ENCODE results near the gene TPSG1. TPM values are rescaled to one million over a fixed set of nuclear protein-coding genes. Genes with fewer than 3 reads are reported as not detected.

Gene TPSG1
- total RNA-seq, 1 donor from 2014 or later, result not detected

DNA sequence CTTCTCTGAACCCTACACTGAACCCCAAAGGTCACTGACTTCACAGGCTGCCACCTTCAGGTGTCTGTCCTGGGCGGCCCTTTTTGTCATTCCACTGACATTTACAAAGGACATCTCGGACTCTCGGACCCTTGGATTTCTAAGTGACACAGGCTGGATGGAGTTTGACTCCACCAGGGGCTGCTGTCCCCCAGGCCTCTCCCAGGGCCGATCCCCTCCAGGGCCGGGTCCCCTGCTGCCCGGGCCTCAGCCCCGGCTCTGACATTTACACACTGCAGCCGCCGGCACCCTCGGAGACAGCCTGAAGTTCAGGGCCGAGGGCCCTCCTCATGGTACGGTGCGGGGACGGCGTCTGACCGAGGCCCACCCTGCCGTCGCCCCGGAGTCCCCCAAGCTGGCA lies 48.0 kb downstream of the TPSG1 start:
- no peak for DNase-seq

DNA sequence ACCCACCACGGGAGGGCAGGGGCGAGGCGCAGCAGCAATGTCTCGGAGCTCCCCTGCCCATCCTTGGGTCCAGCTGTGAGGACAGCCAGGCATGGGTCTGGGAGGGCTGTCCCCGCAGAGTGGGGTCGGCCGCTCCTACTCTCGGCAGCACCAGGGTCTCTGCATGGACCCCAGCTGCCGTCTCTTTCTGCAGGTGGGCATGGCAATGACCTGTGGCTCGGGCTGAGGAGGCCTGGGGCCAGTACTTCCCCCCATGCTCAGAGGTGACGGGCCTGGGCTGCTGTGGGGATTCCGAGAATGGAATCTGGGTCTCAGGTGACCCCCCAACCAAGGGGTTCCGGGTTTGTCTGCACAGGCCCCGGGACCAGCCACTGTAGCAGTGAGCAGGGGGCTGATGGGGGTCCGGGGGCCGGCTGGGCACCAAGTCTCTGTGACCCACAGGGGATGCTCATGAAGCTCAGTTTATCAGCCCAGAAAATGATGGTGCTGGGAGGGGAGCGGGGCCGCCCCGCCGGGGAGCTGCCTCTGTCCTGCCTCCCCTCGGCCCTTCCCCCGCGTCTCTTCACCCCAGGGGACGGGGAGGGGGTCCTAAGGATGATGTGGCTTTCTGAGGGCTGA lies 48.7 kb downstream of the TPSG1 start:
- DNase-seq, result no peak

DNA sequence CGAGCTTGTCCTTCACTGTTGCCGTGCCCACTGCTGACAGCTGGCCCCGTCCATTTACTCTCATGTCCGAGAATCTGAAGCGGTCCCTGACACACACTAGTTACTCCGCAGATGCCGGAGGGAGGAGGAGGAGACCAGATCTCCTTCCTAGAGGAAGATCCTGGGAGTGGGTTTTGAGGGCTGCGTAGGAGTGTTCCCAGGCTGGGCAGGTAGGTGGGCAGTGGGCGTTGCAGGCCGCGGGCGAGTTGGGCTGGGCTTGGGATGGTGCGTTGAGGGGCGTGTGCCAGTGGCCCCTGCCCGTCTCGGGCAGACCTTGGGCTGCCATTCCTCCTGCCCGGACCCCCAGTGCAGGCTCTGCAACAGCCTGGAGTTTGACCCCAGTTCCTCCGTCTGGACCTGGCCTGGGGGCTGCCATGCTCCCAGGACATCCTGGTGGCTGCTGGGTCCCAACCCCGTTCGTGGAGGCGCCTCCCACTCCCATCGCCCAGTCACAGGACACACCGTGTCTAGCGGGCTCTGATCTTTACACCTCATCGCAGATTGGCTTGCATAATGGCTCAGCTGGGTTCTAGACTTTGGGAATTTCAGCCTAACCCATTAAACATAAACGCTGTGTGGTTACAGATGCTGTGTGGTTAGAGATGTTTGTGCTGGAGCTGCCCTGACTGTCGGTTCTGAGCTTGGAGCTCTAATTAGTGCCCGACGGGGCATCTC lies 49.3 kb downstream of the TPSG1 start:
- DNase-seq, result no peak

DNA sequence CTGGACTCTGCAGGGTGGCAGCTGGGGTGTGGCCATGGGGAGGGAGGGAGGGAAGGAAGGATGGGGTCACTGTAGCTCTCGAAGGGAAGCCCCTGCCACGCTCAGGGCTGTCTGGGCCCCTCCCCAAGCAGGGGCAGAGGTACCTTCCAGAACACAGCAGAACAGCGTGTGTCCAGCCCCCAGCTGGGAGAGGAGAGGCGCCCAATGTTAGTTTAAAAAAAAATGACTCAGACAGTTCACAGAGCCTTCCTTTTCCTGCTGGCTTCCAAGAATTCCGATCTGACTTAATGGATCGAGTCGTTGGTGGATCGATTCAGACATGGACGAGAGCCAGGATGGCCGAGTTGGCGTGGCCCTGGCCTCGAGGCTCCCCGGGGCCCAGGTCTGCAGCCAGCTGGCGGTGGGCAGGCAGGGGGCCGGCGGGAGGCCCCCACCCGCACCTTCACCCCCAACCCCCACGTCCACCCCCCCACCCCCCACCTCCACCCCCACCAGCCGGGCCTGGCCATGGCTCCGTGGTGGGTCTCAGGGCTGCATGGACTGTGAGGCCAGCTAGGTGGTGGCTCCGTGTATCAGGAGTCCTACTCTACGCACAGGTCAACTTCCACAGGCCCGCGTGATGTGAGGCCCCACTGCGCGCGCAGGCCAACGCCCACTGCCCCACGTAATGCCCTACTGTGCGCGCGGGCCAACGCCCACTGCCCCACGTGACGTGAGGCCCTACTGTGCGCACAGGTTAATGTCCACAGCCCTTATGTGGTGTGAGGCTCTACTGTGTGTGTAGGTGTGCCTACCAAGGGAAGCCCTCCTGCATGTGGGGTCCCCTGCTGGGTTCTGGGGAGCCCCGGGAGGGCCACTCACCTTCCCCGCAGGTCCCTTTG lies 50.4 kb downstream of the TPSG1 start:
- no peak for DNase-seq

DNA sequence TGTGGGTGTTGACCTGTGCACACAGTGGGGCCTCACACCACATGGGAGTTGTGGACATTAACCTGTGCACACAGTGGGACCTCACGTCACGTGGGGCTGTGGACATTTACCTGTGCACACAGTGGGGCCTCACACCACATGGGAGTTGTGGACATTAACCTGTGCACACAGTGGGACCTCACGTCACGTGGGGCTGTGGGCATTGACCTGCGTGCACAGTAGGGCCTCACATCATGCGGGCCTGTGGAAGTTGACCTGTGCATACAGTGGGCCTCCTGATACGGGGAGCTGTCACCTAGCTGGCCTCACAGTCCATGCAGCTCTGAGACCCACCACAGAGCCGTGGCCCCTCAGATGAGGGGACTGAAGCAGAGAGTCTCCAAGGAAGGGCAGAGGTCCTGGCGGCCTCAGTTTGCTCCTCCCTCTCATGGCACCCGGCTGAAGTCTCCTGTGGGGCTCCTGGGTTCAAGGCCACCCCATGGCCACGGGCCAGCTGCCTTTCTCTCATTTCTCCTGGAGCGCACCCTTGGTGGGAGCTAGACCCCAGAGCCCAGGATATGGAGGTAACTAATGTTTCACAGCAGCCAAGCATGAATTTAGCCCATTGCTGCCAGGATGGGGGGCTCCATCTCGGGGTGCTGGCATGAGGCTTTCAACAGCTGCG lies 51.1 kb downstream of the TPSG1 start:
- DNase-seq, result no peak

DNA sequence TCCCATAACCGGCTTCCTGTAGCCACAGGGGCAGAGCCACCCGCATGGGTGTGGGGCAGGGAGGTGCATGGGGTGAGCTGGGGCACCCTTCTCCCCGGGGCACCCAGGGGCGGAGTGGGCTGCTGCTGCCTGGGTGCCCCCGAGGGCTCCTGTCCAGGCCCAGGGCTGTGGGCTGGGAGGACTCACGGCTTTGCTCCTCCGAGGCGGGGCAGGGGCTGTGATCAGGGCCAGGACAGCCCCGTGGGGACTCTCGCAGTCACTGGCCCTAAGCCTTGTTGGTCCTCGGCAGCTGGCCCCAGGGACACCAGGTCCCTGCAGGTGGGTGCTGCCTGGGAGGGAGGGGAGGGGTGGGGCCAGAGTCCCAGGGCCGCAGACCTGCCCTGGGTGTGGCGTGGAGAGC lies 52.4 kb downstream of the TPSG1 start:
- DNase-seq, result no peak

DNA sequence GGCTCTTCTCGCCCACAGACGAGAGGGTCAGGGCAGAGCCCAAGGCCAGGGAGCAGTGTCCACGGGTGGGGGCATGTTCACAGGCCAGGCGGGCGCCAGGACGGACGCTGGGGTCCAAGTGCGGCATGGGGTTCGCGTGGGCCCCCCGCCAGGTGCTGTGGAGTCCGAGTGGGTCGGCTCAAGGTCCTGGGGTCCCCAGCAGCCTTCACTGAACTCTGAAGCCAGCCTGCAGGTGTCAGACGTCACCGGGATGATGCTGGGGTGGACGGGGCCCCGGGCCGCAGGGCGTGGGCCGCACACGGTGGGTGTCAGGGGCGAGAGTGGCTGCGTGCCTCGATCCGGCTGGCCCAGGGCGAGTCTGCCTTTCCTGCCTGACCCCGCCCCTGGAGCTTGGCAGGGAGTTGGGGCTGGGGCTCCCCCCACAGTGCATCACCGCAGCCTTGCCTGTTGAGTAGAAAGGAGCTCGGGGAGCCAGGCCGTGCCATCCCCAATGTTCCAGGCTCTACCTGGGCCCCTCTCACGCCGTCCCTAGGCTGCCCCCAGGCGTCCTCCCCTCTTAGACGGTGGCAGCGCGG lies 53.1 kb downstream of the TPSG1 start:
- no peak for DNase-seq

Other genes with a start within 250 kb of the TPSG1 start
- gene SOX8, start 243.5 kb downstream of the TPSG1 start, total RNA-seq, result 55.6 TPM
- gene SSTR5, start 152.5 kb downstream of the TPSG1 start, total RNA-seq, result 0.72 TPM
- gene C1QTNF8, start 129.0 kb downstream of the TPSG1 start, total RNA-seq, result not detected
- gene CACNA1H, start 72.2 kb downstream of the TPSG1 start, total RNA-seq, result 40.3 TPM
- 5.8 TPM for gene TPSB2, start 4.9 kb upstream of the TPSG1 start, total RNA-seq
- gene TPSAB1, start 15.4 kb upstream of the TPSG1 start, total RNA-seq, result 4.5 TPM
- gene TPSD1, start 30.8 kb upstream of the TPSG1 start, total RNA-seq, result 0.51 TPM
- gene UBE2I, start 84.4 kb upstream of the TPSG1 start, total RNA-seq, result 50.9 TPM
- 2.4 TPM for gene BAIAP3, start 108.4 kb upstream of the TPSG1 start, total RNA-seq
- gene TSR3, start 126.6 kb upstream of the TPSG1 start, total RNA-seq, result 49.6 TPM
- gene GNPTG, start 126.7 kb upstream of the TPSG1 start, total RNA-seq, result 31.7 TPM
- 11.5 TPM for gene UNKL, start 189.4 kb upstream of the TPSG1 start, total RNA-seq
- 8.6 TPM for gene UQCC4, start 195.5 kb upstream of the TPSG1 start, total RNA-seq
- gene PERCC1, start 205.8 kb upstream of the TPSG1 start, total RNA-seq, result not detected
- gene CCDC154, start 219.3 kb upstream of the TPSG1 start, total RNA-seq, result 0.51 TPM
- gene CLCN7, start 249.8 kb upstream of the TPSG1 start, total RNA-seq, result 29.5 TPM

Measured in tongue (tissue), 2 donors.